PC-9 (cell line): Measurements from ENCODE around the gene MAMSTR.

Source experiments
- CTCF ChIP-seq: fragments of 200-600 bp; sonication (generic); conservative IDR thresholded peaks from 2 replicates; pipeline ENCODE4 v1.6.1; 2017; ENCODE audit warnings: mixed run types, antibody characterized with exemption, mild to moderate bottlenecking, moderate library complexity
- EZH2 ChIP-seq: fragments of 200-600 bp; sonication (generic); IDR thresholded peaks from 2 replicates; pipeline ENCODE4 v1.8.0; 2017; ENCODE audit warnings: antibody characterized with exemption, low read depth

- no peak for TF ChIP-seq CTCF
- TF ChIP-seq EZH2 = no peak
Observed at GRCh38 chr19:48680436-48681126, 38.9 kb downstream of the MAMSTR start.
